Erythroblast (primary cell): ENCODE measurements around the gene RAD50.

ENCODE experiments used
- GATA1 ChIP-seq: IDR thresholded peaks from 2 replicates; pipeline ENCODE4 v1.6.1; 2011; ENCODE audit warnings: low read depth, mild to moderate bottlenecking, control low read depth, low read length, moderate library complexity
- POLR2A ChIP-seq: IDR thresholded peaks from 2 replicates; pipeline ENCODE4 v1.6.1; 2011; ENCODE audit warnings: mild to moderate bottlenecking, low read length

GRCh38 chr5:132658381-132659302 lies 101.9 kb downstream of the RAD50 start:
- TF ChIP-seq POLR2A (no peak), GATA1 (no peak)
